KMS-11 (cell line): ENCODE data around the gene HIGD1C.

Experiments used
- H2AFZ ChIP-seq: fragments of 200-600 bp; sonication (generic); 2 replicates; pipeline ENCODE4 v1.6.1; 2016; ENCODE audit warnings: antibody characterized with exemption, mixed run types, low read depth
- H3K27ac ChIP-seq: fragments of 200-600 bp; sonication (generic); 2 replicates; pipeline ENCODE4 v1.6.1; 2016; ENCODE audit warnings: mild to moderate bottlenecking, mixed run types
- H3K27me3 ChIP-seq: fragments of 200-600 bp; sonication (generic); 2 replicates; pipeline ENCODE4 v1.6.1; 2017; ENCODE audit warnings: mild to moderate bottlenecking, low read depth, mixed run types, moderate library complexity; ENCODE audit not compliant: insufficient read depth
- H3K36me3 ChIP-seq: fragments of 200-600 bp; sonication (generic); 2 replicates; pipeline ENCODE4 v1.6.1; 2017; ENCODE audit warnings: mild to moderate bottlenecking, mixed run types; ENCODE audit not compliant: insufficient read depth
- H3K4me1 ChIP-seq: fragments of 200-600 bp; sonication (generic); 2 replicates; pipeline ENCODE4 v1.6.1; 2016; ENCODE audit warnings: mild to moderate bottlenecking, low read depth, mixed run types; ENCODE audit not compliant: poor library complexity, severe bottlenecking
- H3K4me2 ChIP-seq: fragments of 200-600 bp; sonication (generic); 2 replicates; pipeline ENCODE4 v1.7.0; 2016; ENCODE audit warnings: mild to moderate bottlenecking, mixed run types
- H3K4me3 ChIP-seq: fragments of 200-600 bp; sonication (generic); IDR thresholded peaks from 2 replicates; pipeline ENCODE4 v1.6.1; 2017; ENCODE audit warnings: low read depth, low read length, mixed read lengths; ENCODE audit not compliant: insufficient read depth
- H3K79me2 ChIP-seq: fragments of 200-600 bp; sonication (generic); 2 replicates; pipeline ENCODE4 v1.6.1; 2016; ENCODE audit warnings: low read depth, mixed run types; ENCODE audit not compliant: insufficient read depth
- H3K9ac ChIP-seq: fragments of 200-600 bp; sonication (generic); 2 replicates; pipeline ENCODE4 v1.6.1; 2016; ENCODE audit warnings: mild to moderate bottlenecking, mixed run types
- H4K20me1 ChIP-seq: fragments of 200-600 bp; sonication (generic); 2 replicates; pipeline ENCODE4 v1.6.1; 2016; ENCODE audit warnings: mild to moderate bottlenecking, mixed run types; ENCODE audit not compliant: insufficient read depth
- TF ChIP-seq, protein P1 (sequence below): fragments of 200-600 bp; sonication (generic); conservative IDR thresholded peaks from 2 replicates; pipeline ENCODE4 v1.6.1; 2017; ENCODE audit warnings: low read depth, mild to moderate bottlenecking, antibody characterized with exemption, low read length, moderate library complexity, mixed read lengths

Gene HIGD1C

DNA sequence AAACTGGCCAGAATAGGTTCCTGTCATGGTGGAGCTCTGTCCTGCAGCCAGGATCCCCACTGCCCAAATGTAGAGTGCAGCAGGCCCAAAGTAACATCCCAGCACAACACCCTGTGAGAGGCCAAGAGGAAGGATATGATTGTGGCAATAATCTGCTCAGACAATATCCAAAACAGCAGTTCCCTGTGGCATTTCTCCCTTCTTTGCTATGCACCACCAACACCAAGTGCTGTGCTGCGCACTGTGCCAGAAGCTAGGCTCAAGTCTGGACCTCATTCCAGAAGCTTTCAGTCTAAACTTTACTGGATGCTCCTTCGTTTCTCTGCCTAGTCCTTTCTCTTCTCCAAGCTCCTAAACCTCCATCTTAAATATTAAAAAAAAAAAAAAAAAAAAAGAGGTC lies 40.5 kb downstream of the HIGD1C start:
- Histone ChIP-seq H3K36me3 (no peaks in the 10 kb centered on the region), H3K4me2 (no peak overlapping the region), H3K27ac (no peak overlapping the region), H4K20me1 (no peaks in the 10 kb centered on the region), H3K4me1 (peaks cover 2% of the 10 kb centered on the region), H2AFZ (no peak overlapping the region), H3K9ac (no peak overlapping the region), H3K79me2 (no peaks in the 10 kb centered on the region), H3K4me3 (no peak overlapping the region), H3K27me3 (no peaks in the 10 kb centered on the region)
- TF ChIP-seq, protein P1, sequence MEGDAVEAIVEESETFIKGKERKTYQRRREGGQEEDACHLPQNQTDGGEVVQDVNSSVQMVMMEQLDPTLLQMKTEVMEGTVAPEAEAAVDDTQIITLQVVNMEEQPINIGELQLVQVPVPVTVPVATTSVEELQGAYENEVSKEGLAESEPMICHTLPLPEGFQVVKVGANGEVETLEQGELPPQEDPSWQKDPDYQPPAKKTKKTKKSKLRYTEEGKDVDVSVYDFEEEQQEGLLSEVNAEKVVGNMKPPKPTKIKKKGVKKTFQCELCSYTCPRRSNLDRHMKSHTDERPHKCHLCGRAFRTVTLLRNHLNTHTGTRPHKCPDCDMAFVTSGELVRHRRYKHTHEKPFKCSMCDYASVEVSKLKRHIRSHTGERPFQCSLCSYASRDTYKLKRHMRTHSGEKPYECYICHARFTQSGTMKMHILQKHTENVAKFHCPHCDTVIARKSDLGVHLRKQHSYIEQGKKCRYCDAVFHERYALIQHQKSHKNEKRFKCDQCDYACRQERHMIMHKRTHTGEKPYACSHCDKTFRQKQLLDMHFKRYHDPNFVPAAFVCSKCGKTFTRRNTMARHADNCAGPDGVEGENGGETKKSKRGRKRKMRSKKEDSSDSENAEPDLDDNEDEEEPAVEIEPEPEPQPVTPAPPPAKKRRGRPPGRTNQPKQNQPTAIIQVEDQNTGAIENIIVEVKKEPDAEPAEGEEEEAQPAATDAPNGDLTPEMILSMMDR: no peak

DNA sequence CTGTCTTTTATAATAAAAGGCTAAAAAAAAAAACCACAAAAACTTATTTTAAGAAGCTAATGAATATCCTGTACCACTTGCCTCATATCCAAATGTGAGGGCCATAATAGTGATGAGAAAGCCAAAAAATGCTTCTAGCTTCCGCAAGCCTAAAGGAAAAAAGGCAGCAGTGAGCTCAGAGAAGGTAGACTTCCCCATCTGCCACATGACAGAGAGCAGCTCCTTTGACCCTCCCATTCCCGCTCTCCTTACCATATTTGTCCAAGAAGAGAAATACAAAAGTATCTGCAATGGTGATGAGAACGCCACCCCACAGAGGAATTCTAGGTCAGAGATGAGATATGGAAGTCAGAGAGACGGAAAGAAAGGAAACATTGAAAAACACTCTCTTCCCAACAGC lies 46.7 kb downstream of the HIGD1C start:
- H3K4me1 ChIP-seq: no peaks in the 10 kb centered on the region
- TF ChIP-seq, protein P1: no peak
- no peak overlapping the region for H3K27ac ChIP-seq
- no peaks in the 10 kb centered on the region for H4K20me1 ChIP-seq
- H3K9ac ChIP-seq: no peak overlapping the region
- H3K4me3 ChIP-seq: no peak overlapping the region
- no peaks in the 10 kb centered on the region for H3K27me3 ChIP-seq
- no peak overlapping the region for H3K4me2 ChIP-seq
- no peaks in the 10 kb centered on the region for H3K79me2 ChIP-seq
- H2AFZ ChIP-seq: no peak overlapping the region
- no peaks in the 10 kb centered on the region for H3K36me3 ChIP-seq

DNA sequence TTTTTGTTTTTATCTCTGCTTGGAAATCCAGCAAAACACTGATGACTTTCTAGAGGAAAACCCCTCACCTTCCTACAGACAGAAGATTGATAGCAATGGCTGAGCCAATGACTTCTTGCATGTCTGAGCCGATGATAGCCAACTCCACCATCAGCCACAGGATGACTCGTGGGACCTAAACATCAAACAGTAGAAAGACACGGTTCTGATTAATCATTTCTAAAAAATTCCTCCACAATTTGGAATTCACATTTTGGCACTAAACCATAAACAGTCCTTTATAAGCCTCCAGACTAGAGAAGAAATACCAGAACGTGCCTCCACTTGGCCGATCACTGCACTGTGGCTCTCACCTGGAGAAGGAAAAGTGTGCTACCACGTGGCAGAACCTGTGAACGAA lies 47.9 kb downstream of the HIGD1C start:
- H3K4me1 ChIP-seq: no peaks in the 10 kb centered on the region
- no peak overlapping the region for H3K4me2 ChIP-seq
- H2AFZ ChIP-seq: no peak overlapping the region
- no peaks in the 10 kb centered on the region for H3K79me2 ChIP-seq
- no peaks in the 10 kb centered on the region for H3K36me3 ChIP-seq
- H4K20me1 ChIP-seq: no peaks in the 10 kb centered on the region
- no peak overlapping the region for H3K9ac ChIP-seq
- no peak overlapping the region for H3K27ac ChIP-seq
- TF ChIP-seq, protein P1: no peak
- H3K27me3 ChIP-seq: no peaks in the 10 kb centered on the region
- H3K4me3 ChIP-seq: no peak overlapping the region

DNA sequence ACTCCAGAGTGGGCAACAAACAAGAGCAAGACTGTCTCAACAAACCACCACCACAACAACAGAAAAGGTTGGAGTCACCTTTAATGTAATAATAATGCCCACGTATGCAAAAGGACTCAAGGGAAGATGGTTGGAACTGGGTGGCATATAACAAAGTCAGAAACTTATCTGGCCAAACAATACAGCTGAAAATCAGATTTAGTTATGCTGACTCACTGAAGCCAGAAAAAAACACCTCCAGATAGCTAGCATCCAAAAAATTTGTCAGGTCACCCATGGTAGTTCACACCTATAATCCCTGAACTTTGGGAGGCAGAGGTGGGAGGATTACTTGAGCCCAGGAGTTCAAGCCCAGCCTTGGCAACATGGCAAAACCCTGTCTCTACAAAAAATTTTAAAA lies 49.5 kb downstream of the HIGD1C start:
- Histone ChIP-seq H3K36me3 (no peaks in the 10 kb centered on the region), H3K9ac (no peak overlapping the region), H3K4me1 (no peaks in the 10 kb centered on the region), H3K79me2 (no peaks in the 10 kb centered on the region), H3K4me2 (no peak overlapping the region), H4K20me1 (no peaks in the 10 kb centered on the region), H2AFZ (no peak overlapping the region), H3K27me3 (no peaks in the 10 kb centered on the region), H3K27ac (no peak overlapping the region), H3K4me3 (no peak overlapping the region)
- TF ChIP-seq, protein P1: no peak
